Ascending aorta (tissue), 2 donors: ENCODE measurements around the gene CDK11B. TPM values are rescaled to one million over a fixed set of nuclear protein-coding genes. Genes with fewer than 3 reads are reported as not detected.
A peak's percentile ranks its signal among the peaks of the same experiment; 100 is the strongest.
"Not testable (repeated sequence)": the region's sequence is repeated elsewhere in the genome, so short reads cannot be mapped to it uniquely, and the experiment has no call there.

Experiments
- DNase-seq, 2 donors: peaks; one replicate each; pipeline ENCODE4 v3.0.0-alpha.2; 2019; ENCODE audit warnings: low spot score in 2 of 2
- H3K27ac ChIP-seq, 2 donors: fragments of 200-600 bp; sonication (generic); one replicate each; pipeline ENCODE4 v1.5.1; 2016 to 2017; ENCODE audit warnings: mild to moderate bottlenecking in 1 of 2
- H3K27me3 ChIP-seq: fragments of 200-600 bp; sonication (generic); one replicate; pipeline ENCODE4 v1.5.1; 2017
- H3K36me3 ChIP-seq, 2 donors: fragments of 200-600 bp; sonication (generic); one replicate each; pipeline ENCODE4 v1.5.1; 2016
- H3K4me1 ChIP-seq, 2 donors: fragments of 200-600 bp; sonication (generic); one replicate each; pipeline ENCODE4 v1.5.1; 2016 to 2017; ENCODE audit warnings: mild to moderate bottlenecking in 1 of 2
- H3K4me3 ChIP-seq, 2 donors: fragments of 200-600 bp; sonication (generic); one replicate each; pipeline ENCODE4 v1.5.1; 2016 to 2017; ENCODE audit warnings: mild to moderate bottlenecking in 1 of 2
- H3K9me3 ChIP-seq, 2 donors: fragments of 200-600 bp; sonication (generic); one replicate each; pipeline ENCODE4 v1.5.1; 2016
- intact Hi-C: fragments of 100-400 bp; cut with DNase I; formaldehyde crosslinking; loops from one replicate; pipeline ENCODE4 v1.15.1; 2023
- total RNA-seq: library from RNA; depleted of rRNA; stranded (reverse); fragments of >200 nt; gene quantifications from one replicate; pipeline ENCODE4 v1.1.0, GENCODE V29; 2016
- TF ChIP-seq, protein P1 (sequence below), 3 experiments: fragments of 200-600 bp in 2 of 3; fragments of 450-650 bp in 1 of 3; sonication (generic) in 2 of 3; IDR thresholded peaks; one replicate each; pipeline ENCODE4 v1.5.1; 2016 to 2019; ENCODE audit warnings: antibody characterized with exemption in 3 of 3, mild to moderate bottlenecking in 1 of 3, moderate library complexity in 1 of 3

CDK11B gene
- total RNA-seq, 1 donor from 2014 or later, result 24.8 TPM

DNA sequence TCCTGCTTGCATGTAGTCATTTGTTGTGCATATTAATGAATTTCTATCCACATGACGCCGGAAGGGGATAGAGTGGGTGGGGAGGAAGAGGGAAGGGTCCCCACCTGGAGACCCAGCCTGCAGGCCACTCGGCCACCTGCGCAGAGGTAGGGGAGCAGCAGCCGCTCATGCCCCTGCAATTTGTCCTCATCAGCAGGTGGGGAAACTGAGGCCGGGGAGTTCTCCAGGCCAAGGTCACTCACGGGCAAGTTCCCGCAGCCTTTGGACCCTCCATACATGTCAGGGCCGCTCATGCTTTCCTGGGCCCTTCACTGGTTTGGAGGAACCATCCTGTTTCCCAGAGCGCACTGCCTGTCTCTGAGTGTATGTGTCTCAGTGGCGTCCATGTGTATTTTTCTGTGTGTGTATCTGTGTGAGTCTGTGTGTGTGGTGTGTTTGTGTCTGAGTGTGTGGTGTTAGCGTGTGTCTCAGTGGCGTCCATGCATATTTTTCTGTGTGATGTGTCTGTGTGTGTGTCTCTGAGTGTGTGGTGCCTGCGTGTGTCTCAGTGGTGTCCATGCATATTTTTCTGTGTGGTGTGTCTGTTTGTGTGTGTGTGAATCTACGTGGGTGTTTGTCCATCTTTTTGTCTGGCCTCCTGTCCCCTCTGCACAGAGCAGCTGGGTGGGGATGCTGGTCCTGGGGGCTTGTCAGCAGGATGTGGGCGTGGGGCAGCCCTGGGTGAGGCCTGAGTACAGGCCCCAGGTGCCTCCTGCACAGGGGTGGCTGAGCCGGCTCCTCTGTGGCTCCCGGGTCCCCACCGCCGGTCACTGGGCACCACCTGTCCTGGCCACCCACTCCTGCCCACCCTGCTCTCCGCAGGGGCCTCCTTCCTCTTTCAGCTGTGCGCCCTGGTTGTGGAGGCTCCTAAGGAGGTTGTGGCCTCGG, 37.9 kb upstream of the CDK11B start:
- not testable (repeated sequence) for H3K4me3 ChIP-seq, H3K27me3 ChIP-seq, H3K4me1 ChIP-seq, H3K9me3 ChIP-seq, H3K36me3 ChIP-seq, DNase-seq, H3K27ac ChIP-seq
- intact Hi-C loops, result loop anchor here (10.0 kb wide), 1 partner anchor 48 kb away; no protein-coding TSS in a partner anchor

GRCh38 chr1:1692714-1693647, 34.2 kb upstream of the CDK11B start, which contains the start of gene SLC35E2B:
SLC35E2B (minus strand) TSS chr1:1692795; CDS start chr1:1676699, 16,096 bp downstream.
- peak within 1 kb of the TSS; percentile 59 to 65 for H3K4me3 ChIP-seq
- H3K36me3 ChIP-seq, result not testable (repeated sequence)
- intact Hi-C loops, result loop anchor here (10.0 kb wide), 1 partner anchor 52 kb away; no protein-coding TSS in a partner anchor

DNA sequence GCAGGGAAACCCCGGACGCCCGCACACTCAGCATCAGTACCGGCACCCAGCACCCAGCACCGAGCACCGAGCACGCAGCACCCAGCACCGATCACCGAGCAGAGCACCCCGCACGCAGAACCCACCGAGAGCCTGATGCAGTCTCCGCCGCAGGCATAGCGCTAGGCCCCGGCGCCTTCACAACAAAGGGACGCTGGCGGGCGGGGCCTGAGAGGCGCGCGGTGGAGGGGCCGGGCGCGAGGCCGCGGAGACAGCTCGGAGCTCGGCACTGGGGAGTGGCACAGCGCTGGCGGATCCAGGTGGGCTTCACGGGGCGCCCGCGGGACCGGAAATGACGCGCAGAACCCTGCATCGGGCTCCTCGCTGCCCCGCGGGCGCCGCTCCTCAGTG, 33.5 kb upstream of the CDK11B start:
- intact Hi-C loops, result loop anchor here (10.0 kb wide), 1 partner anchor 52 kb away; no protein-coding TSS in a partner anchor
- not testable (repeated sequence) for H3K36me3 ChIP-seq, H3K9me3 ChIP-seq, H3K4me1 ChIP-seq, H3K27me3 ChIP-seq
- DNase-seq, result peak in 1 of 2 donors; percentile 51
- Histone ChIP-seq H3K4me3 (peak overlapping the region; percentile 59 to 65), H3K27ac (peak overlapping the region; percentile 87 to 91)

More at GRCh38 chr1:1692714-1693647, 34.2 kb upstream of the CDK11B start, which contains the start of gene SLC35E2B:
- peak; percentile 67 to 93 for DNase-seq
- TF ChIP-seq, protein P1, sequence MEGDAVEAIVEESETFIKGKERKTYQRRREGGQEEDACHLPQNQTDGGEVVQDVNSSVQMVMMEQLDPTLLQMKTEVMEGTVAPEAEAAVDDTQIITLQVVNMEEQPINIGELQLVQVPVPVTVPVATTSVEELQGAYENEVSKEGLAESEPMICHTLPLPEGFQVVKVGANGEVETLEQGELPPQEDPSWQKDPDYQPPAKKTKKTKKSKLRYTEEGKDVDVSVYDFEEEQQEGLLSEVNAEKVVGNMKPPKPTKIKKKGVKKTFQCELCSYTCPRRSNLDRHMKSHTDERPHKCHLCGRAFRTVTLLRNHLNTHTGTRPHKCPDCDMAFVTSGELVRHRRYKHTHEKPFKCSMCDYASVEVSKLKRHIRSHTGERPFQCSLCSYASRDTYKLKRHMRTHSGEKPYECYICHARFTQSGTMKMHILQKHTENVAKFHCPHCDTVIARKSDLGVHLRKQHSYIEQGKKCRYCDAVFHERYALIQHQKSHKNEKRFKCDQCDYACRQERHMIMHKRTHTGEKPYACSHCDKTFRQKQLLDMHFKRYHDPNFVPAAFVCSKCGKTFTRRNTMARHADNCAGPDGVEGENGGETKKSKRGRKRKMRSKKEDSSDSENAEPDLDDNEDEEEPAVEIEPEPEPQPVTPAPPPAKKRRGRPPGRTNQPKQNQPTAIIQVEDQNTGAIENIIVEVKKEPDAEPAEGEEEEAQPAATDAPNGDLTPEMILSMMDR (IDR thresholded peaks at IDR 0.05), result peak in 1 of 3 experiments; percentile 12
- peak within 1 kb of the TSS; percentile 87 to 91 for H3K27ac ChIP-seq
- not testable (repeated sequence) for H3K4me1 ChIP-seq, H3K9me3 ChIP-seq, H3K27me3 ChIP-seq

DNA sequence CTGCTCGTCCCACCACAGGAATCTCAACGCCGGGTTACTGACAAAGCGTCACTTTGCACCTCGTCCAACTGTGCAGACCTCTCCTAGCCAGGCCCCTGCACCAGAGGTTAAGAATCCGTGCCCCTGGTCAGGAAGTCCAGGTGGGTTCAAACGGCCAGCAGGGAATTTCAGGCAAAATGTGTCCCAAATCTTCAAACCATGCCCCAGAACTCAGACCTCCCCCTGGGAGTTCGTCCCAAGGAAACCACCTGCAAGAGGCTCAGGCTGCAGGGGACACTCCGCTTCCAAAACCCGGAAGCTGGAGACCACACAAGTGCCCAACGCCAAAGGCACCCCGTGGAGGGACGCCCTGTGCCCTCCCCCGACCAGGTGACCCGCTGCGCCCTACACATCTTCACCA, 32.6 kb upstream of the CDK11B start:
- H3K36me3 ChIP-seq, H3K27ac ChIP-seq: not testable (repeated sequence)
- peak overlapping the region in 1 of 2 donors; percentile 47 for H3K4me3 ChIP-seq

GRCh38 chr1:1689526-1689925, 30.7 kb upstream of the CDK11B start:
- intact Hi-C loops, H3K27ac ChIP-seq, H3K9me3 ChIP-seq, H3K4me3 ChIP-seq, DNase-seq, H3K36me3 ChIP-seq, H3K27me3 ChIP-seq: not testable (repeated sequence)
- peaks cover 6 to 12% of the 10 kb centered on the region in 2 donors for H3K4me1 ChIP-seq

More for the DNA sequence above, 32.6 kb upstream of the CDK11B start:
- H3K27me3 ChIP-seq, H3K9me3 ChIP-seq, DNase-seq: not testable (repeated sequence)
- H3K4me1 ChIP-seq, result peaks cover 5 to 11% of the 10 kb centered on the region in 2 donors
- intact Hi-C loops, result loop anchor here (10.0 kb wide), 1 partner anchor 53 kb away; no protein-coding TSS in a partner anchor

DNA sequence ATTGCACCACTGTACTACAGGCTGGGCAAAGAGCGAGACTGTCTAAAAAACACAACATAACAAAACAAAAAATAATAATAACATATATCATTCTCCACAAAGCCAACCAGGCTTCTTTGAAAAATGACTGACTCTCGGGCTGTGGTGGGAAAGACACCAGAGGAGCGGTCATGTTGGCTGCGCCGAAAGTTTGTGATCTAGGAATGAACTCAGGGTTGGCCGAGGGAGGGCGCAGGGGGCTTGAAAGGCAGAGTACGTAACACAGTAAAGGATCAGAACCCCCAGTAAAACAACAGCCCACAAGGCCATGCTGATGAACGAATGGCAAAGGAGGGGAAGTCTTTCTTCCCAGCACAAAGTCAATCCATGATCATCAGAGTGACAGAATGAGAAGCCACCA, 29.0 kb upstream of the CDK11B start:
- no peak overlapping the region for H3K4me3 ChIP-seq
- intact Hi-C loops, result loop anchor here (2.0 kb wide), 1 partner anchor 29 kb away; the partner anchor contains the start of gene CDK11B
- H3K9me3 ChIP-seq, result no peaks in the 10 kb centered on the region
- H3K27me3 ChIP-seq, result no peaks in the 10 kb centered on the region
- peaks cover 6 to 9% of the 10 kb centered on the region in 2 donors for H3K4me1 ChIP-seq
- H3K27ac ChIP-seq, result no peak overlapping the region
- TF ChIP-seq, protein P1 (IDR thresholded peaks at IDR 0.05), result no peak
- H3K36me3 ChIP-seq, result no peaks in the 10 kb centered on the region
- DNase-seq, result no peak

DNA sequence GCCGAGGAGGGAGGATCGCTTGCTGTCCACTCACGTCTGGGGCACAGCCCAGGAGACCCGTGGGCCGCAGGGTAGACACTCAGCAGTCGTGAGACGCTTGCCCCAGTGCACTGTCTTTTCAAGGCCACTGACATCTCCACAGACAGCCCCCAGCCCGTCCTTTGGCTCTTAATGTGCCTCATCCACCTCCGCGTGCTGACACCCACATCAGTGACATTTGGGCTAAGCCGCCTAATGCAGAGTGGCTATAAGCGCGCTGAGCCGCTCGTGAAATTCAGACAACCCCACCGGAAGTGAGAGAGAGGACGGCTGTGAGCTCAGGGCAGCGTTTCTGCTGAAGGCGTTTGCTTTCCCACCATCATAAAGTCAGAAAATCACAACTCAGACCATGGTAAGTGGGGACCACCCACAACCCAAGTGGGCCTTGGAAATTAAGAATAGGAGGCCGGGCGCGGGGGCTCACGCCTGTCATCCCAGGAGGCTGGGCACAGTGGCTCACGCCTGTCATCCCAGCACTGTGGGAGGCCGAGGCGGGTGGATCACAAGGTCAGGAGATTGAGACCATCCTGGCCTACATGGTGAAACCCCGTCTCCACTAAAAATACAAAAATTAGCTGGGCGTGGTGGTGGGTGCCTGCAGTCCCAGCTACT, 25.4 kb upstream of the CDK11B start:
- peak overlapping the region; percentile 12 to 14 for H3K27ac ChIP-seq
- no peaks in the 10 kb centered on the region for H3K27me3 ChIP-seq
- no peaks in the 10 kb centered on the region for H3K36me3 ChIP-seq
- TF ChIP-seq, protein P1 (IDR thresholded peaks at IDR 0.05), result no peak
- DNase-seq, result no peak
- H3K4me3 ChIP-seq, result no peak overlapping the region
- intact Hi-C loops, result no loop called here
- H3K9me3 ChIP-seq, result no peaks in the 10 kb centered on the region
- peaks cover 6 to 9% of the 10 kb centered on the region in 2 donors for H3K4me1 ChIP-seq
